ENCODE data around the gene POLR2A. TPM values are rescaled to one million over a fixed set of nuclear protein-coding genes. Genes with fewer than 3 reads are reported as not detected.

The POLR2A gene
- polyA plus RNA-seq, 2 of the 4 experiments (the other 2 are of a cell fraction) = 22.8 to 65.6 TPM

- no peak for TF ChIP-seq ZC3H11A (IDR thresholded peaks at IDR 0.05)
- TF ChIP-seq ELK1 (IDR thresholded peaks at IDR 0.05; ENCODE audit: low read depth, low read length) = no peak
- TF ChIP-seq CHD4 (IDR thresholded peaks at IDR 0.05; ENCODE audit: borderline replicate concordance) = no peak
- no peak for TF ChIP-seq CBX8 (IDR thresholded peaks at IDR 0.05)
- TF ChIP-seq PHF8 (IDR thresholded peaks at IDR 0.05; ENCODE audit: borderline replicate concordance, low read depth) = no peak
- TF ChIP-seq ATOH8 (CRISPR knock-in tag; IDR thresholded peaks at IDR 0.05; ENCODE audit: low read depth) = no peak
- TF ChIP-seq RARB (CRISPR knock-in tag; IDR thresholded peaks at IDR 0.05) = no peak
- TF ChIP-seq BHLHE40 (IDR thresholded peaks at IDR 0.05; ENCODE audit: low read depth, low read length) = no peak
- no peak for TF ChIP-seq KDM5A (IDR thresholded peaks at IDR 0.05)
- TF ChIP-seq RCOR1 (IDR thresholded peaks at IDR 0.05; ENCODE audit: low read depth, low read length) = no peak
- no peak for TF ChIP-seq REST (IDR thresholded peaks at IDR 0.05)
- no peak for TF ChIP-seq POLR2A (IDR thresholded peaks at IDR 0.05; ENCODE audit: low read length)
- no peak for TF ChIP-seq RNF2 (IDR thresholded peaks at IDR 0.05; ENCODE audit: borderline replicate concordance, low read depth)
- FAIRE-seq (no peak), DNase-seq (ENCODE audit: low read depth in 1 of 2, low spot score in 1 of 2) (no peak), ATAC-seq (no peak)
- H3K4me3 ChIP-seq = no peak overlapping the region
- 95% methylated on average over 20 of the region's 20 CpGs for WGBS (ENCODE audit: missing lambda C conversion rate)
- no peaks in the 10 kb centered on the region for H3K9me3 ChIP-seq
- no peak overlapping the region for H3K4me2 ChIP-seq
- ChIA-PET CTCF (interaction anchor here (0.8 to 9.8 kb wide), 18 partner anchors 8 to 232 kb away, joined by 3 to 232 read pairs (median 15); partner anchors contain the start of genes SENP3, SLC2A4, TMEM256 and TNFSF12), POLR2A (interaction anchor here (0.8 to 1.5 kb wide), 2 partner anchors 29 to 48 kb away, joined by 3 to 13 read pairs; partner anchors contain the start of gene POLR2A)
- H3K4me1 ChIP-seq = no peaks in the 10 kb centered on the region
- H3K27ac ChIP-seq = no peak overlapping the region
Measured at GRCh38 chr17:7512824-7513540, 28.8 kb downstream of the POLR2A start.

- DNase-seq (ENCODE audit: low read depth in 1 of 2, low spot score in 1 of 2) (no peak), ATAC-seq (no peak; a peak in 1 of 6 replicates), FAIRE-seq (no peak)
- Histone ChIP-seq H3K4me3 (no peak overlapping the region), H3K9me3 (no peaks in the 10 kb centered on the region), H3K4me2 (no peak overlapping the region), H3K4me1 (no peaks in the 10 kb centered on the region), H3K27ac (no peak overlapping the region)
- no peak for TF ChIP-seq RCOR1 (IDR thresholded peaks at IDR 0.05; ENCODE audit: low read depth, low read length)
- TF ChIP-seq POLR2AphosphoS2 (conservative IDR thresholded peaks at IDR 0.05; ENCODE audit: low read length) = no peak
- no peak for TF ChIP-seq TFCP2L1 (CRISPR knock-in tag; IDR thresholded peaks at IDR 0.05)
- no peak for TF ChIP-seq ZFP36 (IDR thresholded peaks at IDR 0.05; ENCODE audit: borderline replicate concordance, partially characterized antibody)
- no peak for TF ChIP-seq REST (IDR thresholded peaks at IDR 0.05)
- no peak for TF ChIP-seq ZC3H11A (IDR thresholded peaks at IDR 0.05)
- TF ChIP-seq NPAS2 (CRISPR knock-in tag; IDR thresholded peaks at IDR 0.05; ENCODE audit: borderline replicate concordance) = no peak
- TF ChIP-seq CBX8 (IDR thresholded peaks at IDR 0.05) = no peak
- TF ChIP-seq CEBPB (IDR thresholded peaks at IDR 0.05) = no peak
- TF ChIP-seq FOXS1 (CRISPR knock-in tag; IDR thresholded peaks at IDR 0.05) = no peak
- WGBS (ENCODE audit: missing lambda C conversion rate) = 78% methylated on average over 17 of the region's 17 CpGs
- POLR2A ChIA-PET = interaction anchor here (1.5 kb wide), 1 partner anchor 30 kb away, joined by 13 read pairs; the partner anchor contains the start of gene POLR2A
- CTCF ChIA-PET = interaction anchor here (0.8 to 9.8 kb wide), 38 partner anchors 7 to 233 kb away, joined by 3 to 232 read pairs (median 5); partner anchors contain the start of genes POLR2A, SENP3, SLC2A4 and SPEM1
Measured at GRCh38 chr17:7513850-7514419, 29.8 kb downstream of the POLR2A start.

Data from A549 (cell line).